Measurements from ENCODE around the gene CD27. TPM values are rescaled to one million over a fixed set of nuclear protein-coding genes. Genes with fewer than 3 reads are reported as not detected.

CD27 gene
- polyA plus RNA-seq, 1 of the 3 experiments (the other 2 are of a cell fraction) = not detected

DNA sequence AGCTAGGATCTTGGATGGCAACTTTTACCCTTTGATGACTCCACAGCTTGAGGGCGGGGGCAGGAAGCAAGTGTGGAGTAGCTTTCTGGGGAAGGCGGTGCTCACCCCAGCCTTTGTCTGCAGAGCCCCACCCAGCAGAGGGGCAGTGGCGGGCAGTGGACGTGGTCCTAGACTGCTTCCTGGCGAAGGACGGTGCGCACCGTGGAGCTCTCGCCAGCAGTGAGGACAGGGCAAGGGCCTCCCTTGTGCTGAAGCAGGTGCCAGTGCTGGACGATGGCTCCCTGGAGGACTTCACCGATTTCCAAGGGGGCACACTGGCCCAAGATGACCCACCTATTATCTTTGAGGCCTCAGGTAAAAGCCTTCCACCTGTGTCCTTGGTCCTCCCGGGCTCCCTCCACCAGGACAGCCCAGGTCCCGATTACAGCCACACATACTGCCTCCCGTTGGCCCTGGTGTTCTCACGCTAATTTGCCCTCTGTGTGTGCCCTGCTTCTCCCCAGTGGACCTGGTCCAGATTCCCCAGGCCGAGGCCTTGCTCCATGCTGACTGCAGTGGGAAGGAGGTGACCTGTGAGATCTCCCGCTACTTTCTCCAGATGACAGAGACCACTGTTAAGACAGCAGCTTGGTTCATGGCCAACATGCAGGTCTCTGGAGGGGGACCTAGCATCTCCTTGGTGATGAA lies 8.3 kb downstream of the CD27 start:
- H3K4me3 ChIP-seq (ENCODE audit: low read depth in 2 of 2, low read length in 1 of 2) = no peak overlapping the region; a peak in 1 of 4 replicates
- TF ChIP-seq POLR2AphosphoS5 (IDR thresholded peaks at IDR 0.05; ENCODE audit: low read depth, low read length) (no peak), NFIC (IDR thresholded peaks at IDR 0.05; ENCODE audit: borderline replicate concordance) (no peak)
- whole genome bisulfite sequencing (ENCODE audit: low lambda C conversion rate) = 97% methylated on average over 6 of the region's 17 CpGs
- H3K9me2 ChIP-seq = no peaks in the 10 kb centered on the region
- peak overlapping the region; percentile 81; the same call in 1 of the 2 replicates for H3K9ac ChIP-seq
- H3K79me2 ChIP-seq (ENCODE audit: insufficient read depth) = no peaks in the 10 kb centered on the region
- no peaks in the 10 kb centered on the region for H3K27me3 ChIP-seq (ENCODE audit: insufficient read depth)
- no peaks in the 10 kb centered on the region for H4K20me1 ChIP-seq (ENCODE audit: insufficient read depth)
- no peaks in the 10 kb centered on the region for H3K9me3 ChIP-seq
- peaks cover 11 to 29% of the 10 kb centered on the region in 2 experiments; a peak in 2 of 4 replicates for H3K4me1 ChIP-seq (ENCODE audit: control insufficient read depth in 1 of 2, insufficient read depth in 2 of 2, low read depth in 1 of 2, low read length in 1 of 2)
- peaks cover 3 to 13% of the 10 kb centered on the region in 2 experiments for H3K36me3 ChIP-seq (replicated peaks in 1 of 2; ENCODE audit: control insufficient read depth in 1 of 2, insufficient read depth in 2 of 2, low read length in 1 of 2)
- H3K4me2 ChIP-seq = peak overlapping the region; percentile 86
- H3F3A ChIP-seq (replicated peaks; ENCODE audit: insufficient read depth) = peaks cover 10% of the 10 kb centered on the region
- DNase-seq = no peak
- CTCF ChIA-PET = interaction anchor here (0.6 to 5.2 kb wide), 5 partner anchors 12 to 85 kb away, joined by 3 to 33 read pairs (median 5); partner anchors contain the start of gene VAMP1
- peak overlapping the region; percentile 85 to 91; a peak in 2 of 4 replicates for H3K27ac ChIP-seq (ENCODE audit: low read depth in 2 of 2, low read length in 1 of 2)
- POLR2A ChIA-PET = interaction anchor here (1.7 to 3.3 kb wide), 4 partner anchors 11 to 82 kb away, joined by 4 to 19 read pairs (median 8); partner anchors contain the start of genes GAPDH and VAMP1
- no peak overlapping the region for H2AFZ ChIP-seq (ENCODE audit: low read depth)

DNA sequence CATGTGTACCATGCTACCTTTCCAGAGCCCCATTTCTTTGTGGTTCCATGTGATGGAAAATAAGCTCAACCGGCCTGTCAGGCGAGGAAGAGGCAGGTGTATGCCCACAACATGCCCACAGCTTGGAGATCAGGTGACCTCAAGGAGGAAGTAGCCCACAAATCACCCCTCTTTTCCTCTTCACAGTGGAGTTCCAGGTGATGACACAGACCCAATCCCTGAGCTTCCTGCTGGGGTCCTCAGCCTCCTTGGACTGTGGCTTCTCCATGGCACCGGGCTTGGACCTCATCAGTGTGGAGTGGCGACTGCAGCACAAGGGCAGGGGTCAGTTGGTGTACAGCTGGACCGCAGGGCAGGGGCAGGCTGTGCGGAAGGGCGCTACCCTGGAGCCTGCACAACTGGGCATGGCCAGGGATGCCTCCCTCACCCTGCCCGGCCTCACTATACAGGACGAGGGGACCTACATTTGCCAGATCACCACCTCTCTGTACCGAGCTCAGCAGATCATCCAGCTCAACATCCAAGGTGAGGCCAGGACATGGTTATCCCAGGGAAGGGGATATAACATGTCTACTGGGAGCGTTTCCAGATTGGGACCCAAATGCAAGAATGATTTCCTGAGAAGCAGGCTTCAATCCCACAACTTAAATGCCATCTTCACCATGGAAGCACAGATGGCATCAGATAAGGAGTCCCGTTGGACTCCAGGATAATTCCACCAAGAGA lies 12.6 kb downstream of the CD27 start:
- POLR2A ChIA-PET = no interaction called here
- 95% methylated on average over 11 of the region's 12 CpGs for WGBS (ENCODE audit: low lambda C conversion rate)
- H3K36me3 ChIP-seq (replicated peaks in 1 of 2; ENCODE audit: control insufficient read depth in 1 of 2, insufficient read depth in 2 of 2, low read length in 1 of 2) = peaks cover 23 to 36% of the 10 kb centered on the region in 2 experiments
- CTCF ChIA-PET = interaction anchor here (0.7 to 2.2 kb wide), 6 partner anchors 8 to 131 kb away, joined by 3 to 15 read pairs (median 4); no protein-coding TSS in a partner anchor
- H3K9ac ChIP-seq = no peak overlapping the region
- peaks cover 14% of the 10 kb centered on the region for H3F3A ChIP-seq (replicated peaks; ENCODE audit: insufficient read depth)
- H4K20me1 ChIP-seq (ENCODE audit: insufficient read depth) = no peaks in the 10 kb centered on the region
- no peaks in the 10 kb centered on the region for H3K79me2 ChIP-seq (ENCODE audit: insufficient read depth)
- no peak for DNase-seq
- H3K9me2 ChIP-seq = no peaks in the 10 kb centered on the region
- H3K27me3 ChIP-seq (ENCODE audit: insufficient read depth) = no peaks in the 10 kb centered on the region
- no peaks in the 10 kb centered on the region for H3K9me3 ChIP-seq
- no peak overlapping the region for H3K4me3 ChIP-seq (ENCODE audit: low read depth in 2 of 2, low read length in 1 of 2)
- H3K27ac ChIP-seq (ENCODE audit: low read depth in 2 of 2, low read length in 1 of 2) = no peak overlapping the region
- H3K4me2 ChIP-seq = no peak overlapping the region
- no peak for TF ChIP-seq RCOR1 (IDR thresholded peaks at IDR 0.05; ENCODE audit: low read length)
- TF ChIP-seq, protein P1, sequence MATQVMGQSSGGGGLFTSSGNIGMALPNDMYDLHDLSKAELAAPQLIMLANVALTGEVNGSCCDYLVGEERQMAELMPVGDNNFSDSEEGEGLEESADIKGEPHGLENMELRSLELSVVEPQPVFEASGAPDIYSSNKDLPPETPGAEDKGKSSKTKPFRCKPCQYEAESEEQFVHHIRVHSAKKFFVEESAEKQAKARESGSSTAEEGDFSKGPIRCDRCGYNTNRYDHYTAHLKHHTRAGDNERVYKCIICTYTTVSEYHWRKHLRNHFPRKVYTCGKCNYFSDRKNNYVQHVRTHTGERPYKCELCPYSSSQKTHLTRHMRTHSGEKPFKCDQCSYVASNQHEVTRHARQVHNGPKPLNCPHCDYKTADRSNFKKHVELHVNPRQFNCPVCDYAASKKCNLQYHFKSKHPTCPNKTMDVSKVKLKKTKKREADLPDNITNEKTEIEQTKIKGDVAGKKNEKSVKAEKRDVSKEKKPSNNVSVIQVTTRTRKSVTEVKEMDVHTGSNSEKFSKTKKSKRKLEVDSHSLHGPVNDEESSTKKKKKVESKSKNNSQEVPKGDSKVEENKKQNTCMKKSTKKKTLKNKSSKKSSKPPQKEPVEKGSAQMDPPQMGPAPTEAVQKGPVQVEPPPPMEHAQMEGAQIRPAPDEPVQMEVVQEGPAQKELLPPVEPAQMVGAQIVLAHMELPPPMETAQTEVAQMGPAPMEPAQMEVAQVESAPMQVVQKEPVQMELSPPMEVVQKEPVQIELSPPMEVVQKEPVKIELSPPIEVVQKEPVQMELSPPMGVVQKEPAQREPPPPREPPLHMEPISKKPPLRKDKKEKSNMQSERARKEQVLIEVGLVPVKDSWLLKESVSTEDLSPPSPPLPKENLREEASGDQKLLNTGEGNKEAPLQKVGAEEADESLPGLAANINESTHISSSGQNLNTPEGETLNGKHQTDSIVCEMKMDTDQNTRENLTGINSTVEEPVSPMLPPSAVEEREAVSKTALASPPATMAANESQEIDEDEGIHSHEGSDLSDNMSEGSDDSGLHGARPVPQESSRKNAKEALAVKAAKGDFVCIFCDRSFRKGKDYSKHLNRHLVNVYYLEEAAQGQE (IDR thresholded peaks at IDR 0.05; ENCODE audit: low read depth, low read length) = no peak
- no peak overlapping the region for H2AFZ ChIP-seq (ENCODE audit: low read depth)
- H3K4me1 ChIP-seq (ENCODE audit: control insufficient read depth in 1 of 2, insufficient read depth in 2 of 2, low read depth in 1 of 2, low read length in 1 of 2) = peaks cover 6 to 9% of the 10 kb centered on the region in 2 experiments; a peak in 1 of 4 replicates

Data from SK-N-SH (cell line).